Gastrocnemius medialis (tissue), 4 donors: Measurements from ENCODE around the gene STK11IP. TPM values are rescaled to one million over a fixed set of nuclear protein-coding genes. Genes with fewer than 3 reads are reported as not detected.
"Not testable (repeated sequence)": the region's sequence is repeated elsewhere in the genome, so short reads cannot be mapped to it uniquely, and the experiment has no call there.

Source experiments
- ATAC-seq, 2 donors: fragments of 150-250 bp; one replicate each; pipeline ENCODE4 v1.9.1; 2016
- DNase-seq, 2 donors: peaks; one replicate each; pipeline ENCODE4 v3.0.0-alpha.2; 2019
- H3K27ac ChIP-seq, 4 donors: fragments of 200-600 bp; sonication (generic); 1 replicate in 1 of 4; 2 replicates in 3 of 4; pipeline ENCODE4 v1.5.1; 2016 to 2018; ENCODE audit warnings: mild to moderate bottlenecking in 2 of 4, moderate library complexity in 1 of 4
- H3K27me3 ChIP-seq, 3 donors: fragments of 200-600 bp; sonication (generic) in 2 of 3; 1 replicate in 1 of 3; 2 replicates in 2 of 3; pipeline versions ENCODE4 v1.5.1 to v1.6.0; 2016 to 2019; ENCODE audit warnings: mild to moderate bottlenecking in 1 of 3, moderate library complexity in 1 of 3
- H3K36me3 ChIP-seq, 2 donors: fragments of 200-600 bp; sonication (generic) in 1 of 2; one replicate each; pipeline ENCODE4 v1.5.1; 2017 to 2018
- H3K4me1 ChIP-seq, 2 donors: fragments of 200-600 bp; sonication (generic) in 1 of 2; one replicate each; pipeline ENCODE4 v1.5.1; 2016 to 2017; ENCODE audit warnings: mild to moderate bottlenecking in 2 of 2
- H3K4me3 ChIP-seq, 4 donors: fragments of 200-600 bp; sonication (generic) in 3 of 4; 1 replicate in 1 of 4; 2 replicates in 3 of 4; pipeline ENCODE4 v1.5.1; 2016 to 2019; ENCODE audit warnings: mild to moderate bottlenecking in 2 of 4
- H3K9me3 ChIP-seq, 3 donors: fragments of 200-600 bp; sonication (generic) in 2 of 3; 1 replicate in 1 of 3; 2 replicates in 2 of 3; pipeline ENCODE4 v1.5.1; 2016 to 2019
- CTCF ChIP-seq, 5 experiments: fragments of 450-650 bp in 3 of 5; fragments of 200-600 bp in 2 of 5; sonication (generic) in 2 of 5; IDR thresholded peaks in 4 of 5; conservative IDR thresholded peaks in 1 of 5; 1 replicate in 4 of 5; 2 replicates in 1 of 5; pipeline ENCODE4 v1.5.1; 2016 to 2019; ENCODE audit warnings: antibody characterized with exemption in 5 of 5, mild to moderate bottlenecking in 3 of 5, moderate library complexity in 3 of 5
- POLR2A ChIP-seq, 2 donors: fragments of 450-650 bp; IDR thresholded peaks; one replicate each; pipeline ENCODE4 v1.6.1; 2017; ENCODE audit warnings: antibody characterized with exemption in 2 of 2, mild to moderate bottlenecking in 2 of 2, moderate library complexity in 2 of 2
- in situ Hi-C, 4 donors: fragments of 200-750 bp; cut with MboI; loops; one replicate each; pipeline versions ENCODE4 v1.15.0 to v1.8.0; 2017; ENCODE audit warnings: low sequenced_read_pairs in 4 of 4
- intact Hi-C: fragments of 100-400 bp; cut with DNase I; formaldehyde crosslinking; loops from one replicate; pipeline ENCODE4 v1.15.1; 2023; ENCODE audit warnings: low total_unique reads
- total RNA-seq, 4 donors: library from RNA; depleted of rRNA; stranded (reverse); fragments of >200 nt; gene quantifications; one replicate each; pipeline versions ENCODE4 v1.1.0 to v1.2.3, GENCODE V29; 2016

Gene STK11IP
- total RNA-seq, 4 donors from 2014 or later: 5.4 to 7.5 (median 6.5) TPM

GRCh38 chr2:219648176-219648575, 50.5 kb downstream of the STK11IP start:
- intact Hi-C loops: no loop called here
- no peak for ATAC-seq

GRCh38 chr2:219648963-219649362, 51.3 kb downstream of the STK11IP start:
- intact Hi-C loops (no loop called here), in situ Hi-C loops (loop anchor here in 1 of 4 donors (10.0 kb wide), 1 partner anchor 114 kb away; no protein-coding TSS in a partner anchor)
- no peak overlapping the region for H3K27ac ChIP-seq
- peaks cover 21% of the 10 kb centered on the region in 2 donors for H3K4me1 ChIP-seq
- DNase-seq: no peak
- no peak overlapping the region for H3K4me3 ChIP-seq
- H3K27me3 ChIP-seq: no peaks in the 10 kb centered on the region
- ATAC-seq: no peak
- no peaks in the 10 kb centered on the region for H3K9me3 ChIP-seq
- no peaks in the 10 kb centered on the region for H3K36me3 ChIP-seq
- no peak for TF ChIP-seq POLR2A (IDR thresholded peaks at IDR 0.05)
- TF ChIP-seq CTCF (IDR thresholded peaks at IDR 0.05 in 4 of 5, conservative IDR thresholded peaks at IDR 0.05 in 1 of 5): no peak

More at GRCh38 chr2:219648176-219648575, 50.5 kb downstream of the STK11IP start:
- peaks cover 21 to 28% of the 10 kb centered on the region in 2 donors for H3K4me1 ChIP-seq
- no peaks in the 10 kb centered on the region for H3K36me3 ChIP-seq
- in situ Hi-C loops: loop anchor here in 1 of 4 donors (10.0 kb wide), 1 partner anchor 113 kb away; no protein-coding TSS in a partner anchor
- H3K9me3 ChIP-seq: no peaks in the 10 kb centered on the region
- H3K27me3 ChIP-seq: no peaks in the 10 kb centered on the region
- no peak overlapping the region for H3K27ac ChIP-seq
- DNase-seq: no peak
- TF ChIP-seq POLR2A (IDR thresholded peaks at IDR 0.05) (no peak), CTCF (IDR thresholded peaks at IDR 0.05 in 4 of 5, conservative IDR thresholded peaks at IDR 0.05 in 1 of 5) (no peak)
- H3K4me3 ChIP-seq: no peak overlapping the region

GRCh38 chr2:219650426-219651248, 53.0 kb downstream of the STK11IP start:
- ATAC-seq (no peak), DNase-seq (no peak)
- no peak overlapping the region for H3K4me3 ChIP-seq
- no peaks in the 10 kb centered on the region for H3K36me3 ChIP-seq
- peaks cover 5 to 6% of the 10 kb centered on the region in 2 donors for H3K4me1 ChIP-seq
- intact Hi-C loops (no loop called here), in situ Hi-C loops (no loop called here)
- no peak for TF ChIP-seq POLR2A (IDR thresholded peaks at IDR 0.05)
- TF ChIP-seq CTCF (IDR thresholded peaks at IDR 0.05 in 4 of 5, conservative IDR thresholded peaks at IDR 0.05 in 1 of 5): no peak
- no peaks in the 10 kb centered on the region for H3K9me3 ChIP-seq
- no peaks in the 10 kb centered on the region for H3K27me3 ChIP-seq
- H3K27ac ChIP-seq: no peak overlapping the region

GRCh38 chr2:219651656-219652055, 54.0 kb downstream of the STK11IP start:
- H3K27ac ChIP-seq, H3K4me1 ChIP-seq, DNase-seq, in situ Hi-C loops, intact Hi-C loops, H3K9me3 ChIP-seq, ATAC-seq, H3K36me3 ChIP-seq, H3K27me3 ChIP-seq, H3K4me3 ChIP-seq: not testable (repeated sequence)

GRCh38 chr2:219656526-219656925, 58.9 kb downstream of the STK11IP start:
- Histone ChIP-seq H3K4me3 (no peak overlapping the region), H3K4me1 (no peaks in the 10 kb centered on the region), H3K9me3 (no peaks in the 10 kb centered on the region), H3K36me3 (no peaks in the 10 kb centered on the region), H3K27me3 (no peaks in the 10 kb centered on the region), H3K27ac (no peak overlapping the region)
- in situ Hi-C loops: no loop called here
- intact Hi-C loops: no loop called here
- DNase-seq (no peak), ATAC-seq (no peak)
- TF ChIP-seq CTCF (IDR thresholded peaks at IDR 0.05 in 4 of 5, conservative IDR thresholded peaks at IDR 0.05 in 1 of 5) (no peak), POLR2A (IDR thresholded peaks at IDR 0.05) (no peak)
